ENCODE measurements around the gene ANTKMT.
A peak's percentile ranks its signal among the peaks of the same experiment; 100 is the strongest.

The ANTKMT gene

DNA sequence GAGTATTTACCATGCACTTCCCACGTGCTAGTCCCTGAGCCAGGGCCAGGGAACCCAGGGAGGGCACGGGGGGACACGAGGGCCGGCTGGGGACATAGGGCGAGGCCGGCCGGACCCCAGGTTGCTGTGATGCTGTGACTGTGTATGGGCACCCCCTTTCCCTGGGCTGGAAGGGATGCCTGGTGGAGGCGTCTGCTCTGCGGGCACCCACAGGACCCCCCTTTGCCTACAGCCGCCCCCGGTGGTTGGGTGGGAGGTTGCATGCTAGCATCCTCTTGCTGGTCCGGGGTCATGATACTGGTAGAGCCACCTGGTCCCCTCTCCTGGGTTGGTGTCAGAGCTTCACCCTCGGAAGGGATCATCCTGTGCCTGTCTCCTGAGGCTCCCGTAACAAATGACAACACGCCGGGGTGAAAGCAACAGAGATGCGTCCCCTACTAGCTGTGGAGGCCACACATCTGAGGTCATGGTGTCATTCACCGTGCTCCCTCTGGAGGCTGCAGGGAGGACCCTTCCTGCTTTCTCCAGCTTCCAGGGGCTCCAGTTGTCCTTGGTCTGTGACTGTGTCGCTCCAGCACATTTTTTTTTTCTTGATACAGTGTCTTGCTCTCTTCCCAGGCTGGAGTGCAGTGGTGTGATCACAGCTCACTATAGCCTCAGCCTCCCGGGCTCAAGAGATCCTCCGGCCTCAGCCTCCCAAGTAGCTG is 23.0 kb downstream of the ANTKMT start:
- Histone ChIP-seq H2AFZ (ENCODE audit: low read depth, low read length, severe bottlenecking) (no peak overlapping the region), H3K27me3 (ENCODE audit: low read length) (no peaks in the 10 kb centered on the region), H4K20me1 (ENCODE audit: low read depth, low read length) (no peaks in the 10 kb centered on the region), H3F3A (ENCODE audit: insufficient read depth) (0 out of 2 replicates have a peak, but pooled peaks cover 4% of the 10 kb centered on the region), H3K79me2 (ENCODE audit: insufficient read depth, low read length) (peaks cover 9% of the 10 kb centered on the region; the same call in 1 of the 2 replicates), H3K9ac (ENCODE audit: low read length) (no peak overlapping the region), H3K9me2 (replicated peaks; ENCODE audit: insufficient read depth, low read length) (no peaks in the 10 kb centered on the region), H3K27ac (ENCODE audit: low read depth, low read length) (no peak overlapping the region), H3K4me3 (ENCODE audit: insufficient read depth, low read length, poor library complexity, severe bottlenecking) (no peak overlapping the region), H3K36me3 (ENCODE audit: low read length) (no peaks in the 10 kb centered on the region), H3K4me2 (ENCODE audit: low read depth, low read length, poor library complexity, severe bottlenecking) (no peak overlapping the region), H3K9me3 (ENCODE audit: insufficient read depth, low read length) (no peaks in the 10 kb centered on the region)
- TF ChIP-seq EZH2phosphoT487 (conservative IDR thresholded peaks at IDR 0.05; ENCODE audit: low read length), result no peak
- TF ChIP-seq, protein P1, sequence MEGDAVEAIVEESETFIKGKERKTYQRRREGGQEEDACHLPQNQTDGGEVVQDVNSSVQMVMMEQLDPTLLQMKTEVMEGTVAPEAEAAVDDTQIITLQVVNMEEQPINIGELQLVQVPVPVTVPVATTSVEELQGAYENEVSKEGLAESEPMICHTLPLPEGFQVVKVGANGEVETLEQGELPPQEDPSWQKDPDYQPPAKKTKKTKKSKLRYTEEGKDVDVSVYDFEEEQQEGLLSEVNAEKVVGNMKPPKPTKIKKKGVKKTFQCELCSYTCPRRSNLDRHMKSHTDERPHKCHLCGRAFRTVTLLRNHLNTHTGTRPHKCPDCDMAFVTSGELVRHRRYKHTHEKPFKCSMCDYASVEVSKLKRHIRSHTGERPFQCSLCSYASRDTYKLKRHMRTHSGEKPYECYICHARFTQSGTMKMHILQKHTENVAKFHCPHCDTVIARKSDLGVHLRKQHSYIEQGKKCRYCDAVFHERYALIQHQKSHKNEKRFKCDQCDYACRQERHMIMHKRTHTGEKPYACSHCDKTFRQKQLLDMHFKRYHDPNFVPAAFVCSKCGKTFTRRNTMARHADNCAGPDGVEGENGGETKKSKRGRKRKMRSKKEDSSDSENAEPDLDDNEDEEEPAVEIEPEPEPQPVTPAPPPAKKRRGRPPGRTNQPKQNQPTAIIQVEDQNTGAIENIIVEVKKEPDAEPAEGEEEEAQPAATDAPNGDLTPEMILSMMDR (IDR thresholded peaks at IDR 0.05; ENCODE audit: insufficient read depth, low read length, poor library complexity, severe bottlenecking), result no peak

DNA sequence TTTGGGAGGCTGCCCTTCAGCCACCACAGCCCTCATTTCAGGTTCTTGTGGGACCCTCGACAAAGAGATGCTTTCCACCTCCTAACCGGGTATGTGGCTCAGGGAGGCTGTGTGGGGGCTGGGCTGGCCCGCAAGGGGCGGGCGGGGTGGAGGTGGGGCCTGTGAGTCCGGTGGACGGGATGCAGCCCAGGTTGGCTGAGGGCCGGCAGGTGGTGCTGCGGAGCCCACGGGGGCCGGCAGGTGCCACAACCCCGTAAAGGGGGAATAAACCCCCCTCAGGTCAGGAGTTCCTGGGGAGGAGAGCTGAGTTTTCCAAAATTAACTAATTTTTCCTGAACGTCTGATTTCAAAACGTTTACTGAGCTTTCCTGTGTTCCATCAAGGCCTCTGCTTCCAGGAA is 24.8 kb downstream of the ANTKMT start:
- TF ChIP-seq, protein P1 (IDR thresholded peaks at IDR 0.05; ENCODE audit: insufficient read depth, low read length, poor library complexity, severe bottlenecking), result peak; percentile 19
- TF ChIP-seq EZH2phosphoT487 (conservative IDR thresholded peaks at IDR 0.05; ENCODE audit: low read length), result no peak
- no peaks in the 10 kb centered on the region for H3F3A ChIP-seq (ENCODE audit: insufficient read depth)
- no peaks in the 10 kb centered on the region for H3K36me3 ChIP-seq (ENCODE audit: low read length)
- H3K9me2 ChIP-seq (replicated peaks; ENCODE audit: insufficient read depth, low read length), result no peaks in the 10 kb centered on the region
- no peaks in the 10 kb centered on the region for H3K9me3 ChIP-seq (ENCODE audit: insufficient read depth, low read length)
- H2AFZ ChIP-seq (ENCODE audit: low read depth, low read length, severe bottlenecking), result no peak overlapping the region
- H3K27me3 ChIP-seq (ENCODE audit: low read length), result no peaks in the 10 kb centered on the region
- no peak overlapping the region for H3K4me2 ChIP-seq (ENCODE audit: low read depth, low read length, poor library complexity, severe bottlenecking)
- H3K79me2 ChIP-seq (ENCODE audit: insufficient read depth, low read length), result no peaks in the 10 kb centered on the region
- H3K27ac ChIP-seq (ENCODE audit: low read depth, low read length), result no peak overlapping the region
- no peaks in the 10 kb centered on the region for H4K20me1 ChIP-seq (ENCODE audit: low read depth, low read length)
- no peak overlapping the region for H3K4me3 ChIP-seq (ENCODE audit: insufficient read depth, low read length, poor library complexity, severe bottlenecking)
- no peak overlapping the region for H3K9ac ChIP-seq (ENCODE audit: low read length)

DNA sequence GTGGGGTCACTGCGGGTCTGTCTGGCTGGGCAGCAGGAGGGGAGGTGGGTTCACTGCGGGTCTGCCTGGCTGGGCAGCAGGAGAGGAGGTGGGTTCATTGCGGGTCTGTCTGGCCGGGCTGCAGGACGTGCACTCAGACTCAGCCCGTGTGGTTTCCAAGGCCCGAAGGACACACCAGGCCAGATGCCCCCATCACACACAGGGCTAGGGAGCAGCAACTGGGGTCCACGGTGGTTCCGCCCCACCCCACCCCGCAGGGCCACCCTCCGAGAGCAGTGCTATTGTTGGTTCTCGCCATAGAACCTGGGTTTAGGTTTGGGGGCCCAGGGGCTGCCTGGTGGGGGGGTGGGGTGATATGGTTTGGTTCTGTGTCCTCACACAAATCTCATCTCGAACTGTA is 25.7 kb downstream of the ANTKMT start:
- Histone ChIP-seq H3K79me2 (ENCODE audit: insufficient read depth, low read length) (no peaks in the 10 kb centered on the region), H3F3A (ENCODE audit: insufficient read depth) (no peaks in the 10 kb centered on the region), H3K27ac (ENCODE audit: low read depth, low read length) (no peak overlapping the region), H3K4me2 (ENCODE audit: low read depth, low read length, poor library complexity, severe bottlenecking) (no peak overlapping the region), H4K20me1 (ENCODE audit: low read depth, low read length) (no peaks in the 10 kb centered on the region), H3K9me3 (ENCODE audit: insufficient read depth, low read length) (no peaks in the 10 kb centered on the region), H3K27me3 (ENCODE audit: low read length) (no peaks in the 10 kb centered on the region), H3K4me3 (ENCODE audit: insufficient read depth, low read length, poor library complexity, severe bottlenecking) (no peak overlapping the region), H2AFZ (ENCODE audit: low read depth, low read length, severe bottlenecking) (no peak overlapping the region), H3K36me3 (ENCODE audit: low read length) (no peaks in the 10 kb centered on the region), H3K9me2 (replicated peaks; ENCODE audit: insufficient read depth, low read length) (no peaks in the 10 kb centered on the region), H3K9ac (ENCODE audit: low read length) (no peak overlapping the region)
- TF ChIP-seq, protein P1 (IDR thresholded peaks at IDR 0.05; ENCODE audit: insufficient read depth, low read length, poor library complexity, severe bottlenecking), result no peak
- no peak for TF ChIP-seq EZH2phosphoT487 (conservative IDR thresholded peaks at IDR 0.05; ENCODE audit: low read length)

All from SU-DHL-6 (cell line).